ENCODE data around the gene MAP3K13.

DNA sequence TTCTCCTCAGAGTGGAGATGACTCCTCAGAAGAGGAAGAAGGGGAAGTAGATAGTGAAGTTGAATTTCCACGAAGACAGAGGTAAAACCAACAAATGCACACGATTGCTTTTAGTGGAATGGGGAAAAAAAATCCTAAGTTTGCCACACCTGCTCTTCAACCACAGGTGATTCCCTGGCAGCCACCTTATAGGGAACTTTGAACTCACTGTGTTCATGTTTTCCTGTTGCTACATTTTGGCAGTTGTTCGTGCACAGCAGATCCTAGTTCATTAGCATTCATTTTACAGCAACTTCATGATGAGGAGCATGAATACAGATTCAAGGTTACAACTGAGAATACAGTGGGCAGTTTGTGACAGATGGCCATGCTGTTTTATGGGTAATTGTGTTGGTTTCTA lies 114.4 kb downstream of the MAP3K13 start:
- TF ChIP-seq SUZ12 (IDR thresholded peaks at IDR 0.05; ENCODE audit: extremely low read depth, insufficient read depth, insufficient read length) (no peak), ZNF274 (IDR thresholded peaks at IDR 0.05; ENCODE audit: low read depth, low read length) (no peak), YY1 (IDR thresholded peaks at IDR 0.05; ENCODE audit: insufficient read depth, insufficient read length) (no peak)
